GM19193 (cell line): ENCODE results near the gene CACNA1G.

Experiments
- POLR2A ChIP-seq: IDR thresholded peaks from 4 replicates; pipeline ENCODE4 v1.6.1; 2011; ENCODE audit not compliant: insufficient read depth, insufficient read length; ENCODE audit errors: extremely low read depth

Gene CACNA1G

DNA sequence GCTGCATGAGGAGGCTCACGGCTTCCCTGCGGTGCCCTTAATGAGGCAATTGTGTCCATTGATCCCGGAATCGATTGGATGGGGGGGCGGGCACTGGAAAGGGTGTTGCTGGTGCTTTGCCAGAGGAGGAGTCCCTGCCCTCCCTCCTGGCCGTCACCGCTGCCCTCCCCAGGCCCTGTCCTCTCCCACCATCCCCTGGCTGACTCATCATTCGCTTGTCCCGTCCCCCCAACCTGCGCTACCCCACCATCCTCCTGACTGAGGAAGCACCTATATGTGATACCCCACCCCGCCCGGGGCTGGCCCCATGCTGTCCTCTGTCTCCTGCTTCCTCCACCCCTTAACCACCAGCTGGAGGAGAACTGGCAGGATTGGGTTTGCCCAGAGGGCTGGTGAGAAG is 20.8 kb downstream of the CACNA1G start:
- TF ChIP-seq POLR2A, result no peak

DNA sequence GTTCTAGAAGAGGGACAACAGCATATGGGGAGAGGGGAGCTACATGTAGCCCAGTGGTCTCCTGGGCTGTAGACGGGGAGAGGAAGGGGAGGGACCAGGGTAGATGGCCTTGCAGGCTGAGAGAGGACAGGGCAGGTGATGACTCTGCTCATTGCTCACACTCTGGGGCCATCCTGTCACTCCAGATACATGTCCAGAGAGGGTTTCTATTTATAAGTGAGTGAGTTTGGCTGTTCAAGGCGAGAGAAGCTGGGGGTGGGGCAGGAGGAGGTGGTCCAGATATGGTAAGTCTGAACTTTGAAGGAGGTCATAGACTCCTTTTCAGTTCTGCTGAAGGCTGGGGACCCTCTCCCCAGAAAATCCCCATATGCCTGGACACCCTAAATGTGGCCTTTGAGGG is 22.2 kb downstream of the CACNA1G start:
- no peak for TF ChIP-seq POLR2A

DNA sequence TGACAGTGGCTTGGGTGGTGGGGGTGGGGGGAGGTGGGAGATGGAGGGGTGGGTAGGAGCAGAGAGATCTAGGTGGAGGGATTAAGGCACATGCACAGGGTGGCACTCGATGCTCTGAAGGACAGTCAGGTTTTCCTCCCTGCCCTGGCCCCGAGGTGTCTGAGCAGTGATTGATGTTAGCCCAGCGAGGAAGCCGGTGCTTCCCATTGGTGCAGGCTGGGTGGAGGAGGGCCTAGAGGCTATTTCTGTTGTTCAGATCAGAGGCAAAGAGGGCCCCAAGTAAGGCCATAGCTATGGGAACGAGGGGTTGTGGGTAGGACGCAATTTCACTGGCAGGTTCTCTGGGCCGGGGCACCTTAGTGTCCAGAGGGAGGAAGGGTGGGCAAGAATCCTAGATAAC is 23.1 kb downstream of the CACNA1G start:
- no peak for TF ChIP-seq POLR2A

DNA sequence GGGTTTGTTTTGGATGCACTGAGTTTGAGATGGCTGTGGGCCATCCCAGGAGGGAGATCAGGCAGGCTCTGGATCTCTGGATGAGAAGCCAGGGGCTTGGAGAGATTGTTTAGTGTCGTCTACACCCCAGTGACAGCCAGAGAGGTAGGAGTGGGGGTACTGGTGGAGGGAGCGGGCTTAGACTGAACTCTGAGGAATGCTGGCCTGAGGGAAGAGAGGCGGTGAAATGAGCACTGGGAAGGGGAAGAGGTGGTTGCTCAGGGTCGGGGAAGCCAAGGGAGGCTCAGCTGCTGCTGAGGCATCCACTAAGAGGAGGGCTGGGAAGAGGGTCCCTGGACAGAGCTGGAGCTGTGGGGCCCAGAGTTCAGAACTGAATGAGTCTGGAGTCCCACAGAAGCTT is 23.6 kb downstream of the CACNA1G start:
- TF ChIP-seq POLR2A, result no peak

DNA sequence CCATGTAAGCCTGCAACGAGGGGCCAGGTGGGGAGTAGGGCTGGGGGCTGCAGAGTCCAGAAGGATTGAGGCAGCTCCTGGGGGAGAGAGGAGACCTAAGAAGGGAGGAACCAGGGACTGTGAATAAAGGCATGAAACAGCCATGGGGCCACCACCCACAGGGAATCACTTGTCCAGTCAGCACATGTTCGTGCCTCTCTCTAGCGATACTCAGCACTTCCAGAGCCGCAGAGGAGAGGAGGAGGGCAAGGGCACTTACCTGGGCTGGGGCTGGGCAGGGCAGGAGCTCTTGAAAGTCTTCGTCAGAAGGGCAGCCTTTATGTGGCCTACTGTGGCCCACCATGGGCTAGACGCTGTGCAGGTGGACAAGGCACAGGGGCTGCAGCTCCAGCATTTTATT is 24.2 kb downstream of the CACNA1G start:
- no peak for TF ChIP-seq POLR2A

DNA sequence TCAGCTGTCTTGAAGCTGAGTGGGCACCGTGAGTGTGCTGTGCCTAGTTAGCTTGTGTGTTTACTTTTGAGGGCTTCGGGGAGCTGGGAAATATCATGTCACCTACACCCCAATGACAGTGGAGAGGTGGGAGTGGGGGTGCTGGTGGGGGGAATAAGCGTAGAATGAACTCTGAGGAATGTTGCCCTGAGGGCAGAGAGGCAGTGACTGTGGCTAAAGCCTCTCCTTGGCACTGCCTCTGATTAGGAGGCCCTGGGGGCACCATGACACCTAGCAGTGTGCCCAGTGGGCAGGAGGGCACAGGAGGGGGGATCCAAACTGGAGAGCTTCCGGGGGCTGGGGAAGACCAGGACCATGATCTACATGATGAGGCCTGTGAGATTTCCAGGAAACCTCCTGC is 24.8 kb downstream of the CACNA1G start:
- TF ChIP-seq POLR2A, result no peak

DNA sequence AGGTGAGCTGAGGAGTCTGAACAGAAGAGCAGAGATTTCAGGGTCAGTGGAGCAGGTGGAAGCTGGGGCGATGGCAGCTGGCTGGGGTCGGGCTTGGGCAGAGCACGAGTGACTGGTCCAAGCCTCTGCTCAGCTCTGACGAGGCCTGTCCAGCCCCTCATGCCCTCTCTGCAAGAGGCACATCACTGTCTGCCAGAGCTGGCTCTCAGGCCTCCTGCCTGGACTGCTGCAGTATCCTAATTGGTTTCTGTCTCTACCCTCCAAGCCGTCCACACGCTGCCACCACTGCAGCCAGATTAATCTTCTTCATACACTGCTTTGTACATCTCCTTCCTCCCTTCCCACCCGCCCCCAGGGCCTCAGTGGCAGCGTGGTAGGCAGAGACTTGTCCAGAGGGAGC is 25.4 kb downstream of the CACNA1G start:
- TF ChIP-seq POLR2A, result no peak

DNA sequence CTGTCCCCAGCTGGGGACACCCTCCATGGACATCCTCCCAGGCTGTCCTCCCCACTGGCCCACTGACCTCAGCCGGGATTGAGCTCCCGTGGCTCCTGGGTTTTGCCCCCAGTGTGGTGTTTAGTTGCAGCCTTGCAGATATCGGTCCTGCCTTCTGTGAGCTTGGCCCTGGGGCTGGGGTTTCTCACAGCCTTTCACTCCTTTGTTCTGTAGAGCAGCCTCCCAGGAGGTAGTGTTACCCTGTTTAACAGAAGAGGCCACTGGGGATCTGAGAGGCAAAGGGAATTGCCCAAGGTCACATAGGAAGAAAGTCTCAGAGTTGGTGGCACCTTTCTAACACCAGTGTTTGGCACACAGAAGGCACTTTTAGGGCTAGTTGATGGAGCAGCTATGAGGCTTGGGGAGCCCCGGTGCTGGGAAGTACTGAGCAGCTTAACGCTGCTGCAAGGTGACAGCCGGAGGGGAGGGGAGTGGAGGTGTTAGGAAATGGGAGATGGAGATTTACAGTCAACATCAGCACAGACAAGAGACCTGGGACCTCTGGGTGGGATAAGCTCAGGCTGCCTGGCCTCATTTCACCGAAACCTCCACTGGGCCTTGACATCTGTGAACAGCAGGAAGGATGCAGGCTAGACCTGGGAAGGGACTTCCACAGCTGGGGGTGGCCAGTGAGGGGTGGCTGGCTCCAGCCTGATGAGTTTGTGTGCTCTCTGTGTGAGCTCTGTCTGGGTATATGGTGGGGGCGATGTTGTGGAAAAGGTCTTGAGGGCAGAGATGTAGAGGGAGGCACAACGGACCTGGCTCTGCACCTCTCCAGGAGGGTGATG is 26.1 kb downstream of the CACNA1G start:
- no peak for TF ChIP-seq POLR2A

DNA sequence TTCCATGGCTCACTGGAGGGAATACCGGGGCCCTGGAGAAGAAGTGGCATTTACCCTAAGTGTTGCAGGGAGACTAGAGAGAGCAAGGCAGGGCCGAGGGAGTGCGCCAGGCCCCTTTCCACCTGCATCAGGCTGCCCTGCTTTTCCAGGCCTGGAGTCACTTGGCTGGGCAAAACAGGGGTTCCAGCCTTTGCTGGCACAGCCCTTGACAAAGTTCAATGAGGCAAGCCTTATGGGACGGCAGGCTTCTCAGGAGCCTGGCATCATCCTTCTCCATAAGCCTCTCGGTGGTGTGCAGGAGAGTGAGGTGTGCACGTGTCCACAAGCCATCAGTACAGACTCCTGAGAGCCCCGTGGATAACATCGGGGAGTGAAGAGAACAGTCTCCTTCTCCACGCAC is 27.1 kb downstream of the CACNA1G start:
- no peak for TF ChIP-seq POLR2A

DNA sequence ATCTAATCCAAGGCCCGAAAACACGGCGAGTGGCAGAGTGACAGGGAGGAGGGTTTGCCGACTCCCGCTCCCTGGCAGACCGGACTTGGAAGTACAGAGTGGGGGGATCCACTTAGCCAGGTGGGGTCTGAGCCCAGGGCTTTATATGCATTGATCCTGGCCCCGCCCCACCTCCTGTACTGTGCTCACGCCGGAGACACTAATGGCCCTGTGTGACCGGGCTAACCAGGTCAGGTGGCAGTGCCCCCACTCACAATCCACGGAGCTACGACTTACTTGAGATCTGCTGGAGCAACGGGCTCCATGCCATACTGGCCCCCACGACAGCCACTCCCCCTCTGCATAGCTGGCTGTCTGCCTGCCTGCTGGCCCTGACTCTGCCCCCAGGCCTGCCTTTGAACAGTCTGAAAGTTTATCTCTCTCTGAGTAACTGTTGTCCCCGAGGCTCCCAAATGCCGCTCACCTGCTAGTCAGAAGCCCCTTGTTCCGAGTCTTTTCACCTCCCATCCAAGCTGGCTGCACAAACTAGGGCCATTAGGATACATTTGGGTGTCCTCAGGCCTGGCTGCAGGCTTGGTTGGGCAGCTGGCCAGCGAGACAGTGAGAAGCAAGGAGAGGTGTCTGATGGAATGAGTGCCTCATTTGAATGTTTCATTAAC is 28.0 kb downstream of the CACNA1G start:
- TF ChIP-seq POLR2A, result no peak

DNA sequence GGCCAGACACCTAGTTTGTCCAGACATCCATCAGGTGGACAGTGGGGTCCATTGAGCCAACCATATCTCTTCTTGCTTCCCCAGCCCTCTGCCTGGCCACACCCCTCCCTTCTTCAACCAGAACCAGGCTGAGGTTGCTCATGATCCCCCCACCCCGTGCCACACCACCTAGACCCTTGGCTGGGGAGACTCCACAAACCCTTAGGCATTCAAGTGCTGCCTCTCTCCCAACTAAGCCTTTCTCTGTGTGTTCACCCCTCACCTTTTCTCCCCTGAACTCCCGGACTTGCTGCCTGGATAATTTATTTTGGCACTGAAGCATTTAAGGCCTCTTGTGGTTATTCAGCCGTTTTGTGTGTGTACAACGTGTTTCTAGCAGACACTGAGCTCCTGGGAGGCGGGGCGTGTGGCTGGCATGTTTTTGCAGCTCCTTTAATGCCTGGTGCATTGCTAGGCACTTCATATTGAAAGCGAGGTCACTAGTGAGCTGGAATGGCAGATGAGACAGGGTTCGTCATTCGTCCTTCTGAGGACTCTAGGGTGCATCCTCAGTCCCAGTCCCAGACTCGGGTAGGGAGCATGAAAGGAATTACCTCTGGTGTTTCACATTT is 28.7 kb downstream of the CACNA1G start:
- TF ChIP-seq POLR2A, result no peak

DNA sequence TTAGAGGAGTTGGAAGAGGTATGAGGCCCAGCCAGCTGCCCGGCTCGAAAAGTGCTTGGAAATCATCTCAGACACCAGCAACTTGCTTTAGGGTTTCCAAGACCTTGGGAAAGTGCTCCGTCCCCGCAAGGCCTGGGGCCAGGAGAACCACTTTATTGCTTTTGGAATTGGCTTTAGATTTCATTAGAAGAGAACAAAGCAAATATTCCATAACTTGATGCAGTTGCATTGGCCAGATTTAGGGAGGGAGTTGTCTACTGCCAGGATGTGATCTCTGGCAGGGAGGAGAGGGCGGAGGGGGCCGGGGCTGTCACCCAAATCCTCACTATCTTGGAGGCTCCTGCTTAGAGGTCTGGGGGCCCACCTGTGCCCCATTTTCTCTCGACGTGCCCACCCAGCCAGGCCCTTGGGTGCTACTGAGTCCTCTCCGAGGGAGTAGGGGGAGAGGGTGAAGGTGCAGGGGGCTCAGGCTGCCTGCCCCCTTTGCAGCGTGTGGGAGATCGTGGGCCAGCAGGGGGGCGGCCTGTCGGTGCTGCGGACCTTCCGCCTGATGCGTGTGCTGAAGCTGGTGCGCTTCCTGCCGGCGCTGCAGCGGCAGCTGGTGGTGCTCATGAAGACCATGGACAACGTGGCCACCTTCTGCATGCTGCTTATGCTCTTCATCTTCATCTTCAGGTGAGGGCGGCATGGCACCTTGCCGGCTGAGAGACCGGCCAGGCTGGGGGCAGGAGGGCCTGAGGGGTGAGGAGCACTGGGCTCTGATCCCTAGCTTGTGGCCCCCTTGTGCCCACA is 30.6 kb downstream of the CACNA1G start:
- TF ChIP-seq POLR2A, result no peak

DNA sequence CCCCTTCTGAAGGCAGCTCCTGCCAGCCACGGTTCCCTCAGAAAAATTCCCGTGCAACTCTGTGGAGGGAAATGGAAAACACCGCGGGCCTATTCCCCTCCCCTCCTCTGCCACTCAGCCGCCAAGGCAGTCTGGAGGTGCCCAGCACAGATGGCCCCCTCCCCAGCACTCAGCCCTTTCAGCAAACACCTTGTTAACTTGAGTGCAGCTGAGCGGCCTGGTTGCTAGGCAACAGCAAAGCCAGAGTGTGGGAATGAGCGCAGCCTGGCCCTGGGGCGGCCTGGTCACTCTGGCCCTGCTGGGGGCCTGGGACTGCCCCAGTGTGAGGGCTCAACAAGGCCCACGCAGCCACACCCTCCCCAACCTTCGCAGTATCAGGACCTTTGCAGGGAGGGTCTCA is 32.8 kb downstream of the CACNA1G start:
- no peak for TF ChIP-seq POLR2A

DNA sequence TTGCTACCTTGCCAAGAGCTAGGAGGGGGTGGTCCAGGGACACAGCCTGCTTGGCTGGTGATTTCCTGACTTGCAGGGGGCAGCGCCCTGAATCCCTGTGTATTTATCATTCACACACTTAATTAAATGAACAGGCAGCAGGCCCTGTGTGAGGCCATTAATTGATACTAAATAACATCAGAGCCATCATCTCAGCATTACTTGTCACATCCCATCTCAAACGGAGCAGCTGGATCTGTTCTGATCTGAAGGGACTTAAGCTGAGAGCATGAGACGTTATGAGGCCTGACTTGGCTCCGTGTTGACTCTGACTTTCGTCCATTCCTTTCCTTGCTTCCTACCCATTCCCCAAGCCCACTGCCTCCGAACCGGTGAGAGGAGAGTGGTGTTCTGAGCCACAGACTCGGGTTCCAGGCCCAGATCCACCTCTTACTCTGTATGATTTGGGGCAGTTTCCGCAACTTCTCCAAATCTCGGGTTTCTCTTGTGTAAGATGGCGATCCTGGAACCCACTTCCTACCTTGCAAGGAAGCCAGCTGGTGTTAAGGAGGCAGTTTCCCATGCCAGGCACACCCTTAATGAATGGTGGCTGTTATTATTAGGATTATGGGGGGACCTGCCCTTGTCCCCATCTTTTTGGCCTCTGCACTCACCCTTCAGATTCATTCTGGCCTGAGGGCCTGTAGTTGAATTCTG is 33.8 kb downstream of the CACNA1G start:
- TF ChIP-seq POLR2A, result no peak

DNA sequence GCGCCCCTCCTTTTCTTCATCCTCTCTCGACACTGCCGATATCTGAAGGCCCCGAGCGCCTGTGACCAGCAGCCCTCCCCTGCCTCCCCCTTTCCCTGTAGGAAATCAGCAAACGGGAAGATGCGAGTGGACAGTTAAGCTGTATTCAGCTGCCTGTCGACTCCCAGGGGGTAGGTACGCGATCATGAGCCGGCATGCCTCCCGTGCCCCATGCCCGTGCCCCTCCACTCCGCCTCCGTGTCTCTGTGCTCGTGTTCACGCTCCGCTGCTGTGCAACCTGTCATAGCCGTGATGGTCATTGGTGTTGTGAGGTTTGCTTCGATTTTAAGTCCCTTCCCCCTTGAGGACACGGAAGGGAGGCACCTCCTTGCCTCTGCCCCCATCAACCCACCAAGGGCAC is 34.4 kb downstream of the CACNA1G start:
- TF ChIP-seq POLR2A, result no peak
